ENCODE results near the gene ZMYM1.
"Not testable (repeated sequence)": the region's sequence is repeated elsewhere in the genome, so short reads cannot be mapped to it uniquely, and the experiment has no call there.

The ZMYM1 gene

GRCh38 chr1:35053433-35053832 is 25.8 kb upstream of the ZMYM1 start:
- Histone ChIP-seq H3K27me3 (ENCODE audit: control insufficient read depth, insufficient read depth, low read length) (no peaks in the 10 kb centered on the region), H3K36me3 (ENCODE audit: control insufficient read depth, insufficient read depth, low read length) (no peaks in the 10 kb centered on the region), H3K9ac (no peak overlapping the region), H3K79me2 (no peaks in the 10 kb centered on the region), H3K4me1 (no peaks in the 10 kb centered on the region), H2AFZ (no peak overlapping the region), H3K4me2 (ENCODE audit: low read length) (no peak overlapping the region), H3K9me3 (ENCODE audit: control insufficient read depth, low read length) (no peaks in the 10 kb centered on the region), H3K27ac (no peak overlapping the region), H3K4me3 (ENCODE audit: low read depth, low read length) (no peak overlapping the region)
- no peak for TF ChIP-seq CTCF (IDR thresholded peaks at IDR 0.05)

GRCh38 chr1:35054282-35054681 is 24.9 kb upstream of the ZMYM1 start:
- H3K4me1 ChIP-seq; H3K9me3 ChIP-seq (ENCODE audit: control insufficient read depth, low read length); H3K9ac ChIP-seq; H3K27me3 ChIP-seq (ENCODE audit: control insufficient read depth, insufficient read depth, low read length); H3K4me2 ChIP-seq (ENCODE audit: low read length); H2AFZ ChIP-seq; H3K27ac ChIP-seq; H3K4me3 ChIP-seq (ENCODE audit: low read depth, low read length); H3K79me2 ChIP-seq; H3K36me3 ChIP-seq (ENCODE audit: control insufficient read depth, insufficient read depth, low read length): not testable (repeated sequence)

- H3K4me2 ChIP-seq (ENCODE audit: low read length); H3K9me3 ChIP-seq (ENCODE audit: control insufficient read depth, low read length); H3K27ac ChIP-seq; H3K27me3 ChIP-seq (ENCODE audit: control insufficient read depth, insufficient read depth, low read length); H3K4me1 ChIP-seq; H3K36me3 ChIP-seq (ENCODE audit: control insufficient read depth, insufficient read depth, low read length); H3K9ac ChIP-seq; H3K79me2 ChIP-seq; H3K4me3 ChIP-seq (ENCODE audit: low read depth, low read length); H2AFZ ChIP-seq: not testable (repeated sequence)
These were observed 20.9 kb upstream of the ZMYM1 start for GRCh38 chr1:35058321-35058720.

GRCh38 chr1:35058988-35059387 is 20.2 kb upstream of the ZMYM1 start:
- Histone ChIP-seq H3K4me2 (ENCODE audit: low read length) (no peak overlapping the region), H3K4me1 (no peaks in the 10 kb centered on the region), H3K79me2 (no peaks in the 10 kb centered on the region), H3K36me3 (ENCODE audit: control insufficient read depth, insufficient read depth, low read length) (no peaks in the 10 kb centered on the region), H3K27me3 (ENCODE audit: control insufficient read depth, insufficient read depth, low read length) (no peaks in the 10 kb centered on the region), H3K4me3 (ENCODE audit: low read depth, low read length) (no peak overlapping the region), H3K9ac (no peak overlapping the region), H2AFZ (no peak overlapping the region), H3K9me3 (ENCODE audit: control insufficient read depth, low read length) (no peaks in the 10 kb centered on the region), H3K27ac (no peak overlapping the region)
- no peak for TF ChIP-seq CTCF (IDR thresholded peaks at IDR 0.05)

GRCh38 chr1:35062518-35063196 is 16.5 kb upstream of the ZMYM1 start:
- Histone ChIP-seq H3K4me2 (ENCODE audit: low read length) (no peak overlapping the region), H2AFZ (no peak overlapping the region), H3K27ac (no peak overlapping the region), H3K9me3 (ENCODE audit: control insufficient read depth, low read length) (no peaks in the 10 kb centered on the region), H3K79me2 (no peaks in the 10 kb centered on the region), H3K36me3 (ENCODE audit: control insufficient read depth, insufficient read depth, low read length) (no peaks in the 10 kb centered on the region), H3K9ac (no peak overlapping the region), H3K4me3 (ENCODE audit: low read depth, low read length) (no peak overlapping the region), H3K27me3 (ENCODE audit: control insufficient read depth, insufficient read depth, low read length) (no peaks in the 10 kb centered on the region), H3K4me1 (no peaks in the 10 kb centered on the region)
- TF ChIP-seq CTCF (IDR thresholded peaks at IDR 0.05), result no peak

GRCh38 chr1:35064265-35064664 is 14.9 kb upstream of the ZMYM1 start:
- no peaks in the 10 kb centered on the region for H3K27me3 ChIP-seq (ENCODE audit: control insufficient read depth, insufficient read depth, low read length)
- H3K79me2 ChIP-seq, result no peaks in the 10 kb centered on the region
- H3K4me2 ChIP-seq (ENCODE audit: low read length), result no peak overlapping the region
- H2AFZ ChIP-seq, result no peak overlapping the region
- H3K27ac ChIP-seq, result no peak overlapping the region
- no peaks in the 10 kb centered on the region for H3K36me3 ChIP-seq (ENCODE audit: control insufficient read depth, insufficient read depth, low read length)
- H3K9me3 ChIP-seq (ENCODE audit: control insufficient read depth, low read length), result no peaks in the 10 kb centered on the region
- H3K4me3 ChIP-seq (ENCODE audit: low read depth, low read length), result no peak overlapping the region
- TF ChIP-seq CTCF (IDR thresholded peaks at IDR 0.05), result no peak
- no peak overlapping the region for H3K9ac ChIP-seq
- no peaks in the 10 kb centered on the region for H3K4me1 ChIP-seq

All from parathyroid adenoma (tissue), 2 donors.